Neural progenitor cell (in vitro differentiated cells): ENCODE data around the gene SH3BP5. TPM values are rescaled to one million over a fixed set of nuclear protein-coding genes. Genes with fewer than 3 reads are reported as not detected.

ENCODE experiments used
- DNase-seq: peaks from one replicate; pipeline ENCODE4 v3.0.0-alpha.2; 2016; ENCODE audit warnings: low spot score
- H2AFZ ChIP-seq: fragments of 200-600 bp; sonication (generic); replicated peaks from 2 replicates; pipeline ENCODE4 v1.6.1; 2016; ENCODE audit warnings: antibody characterized with exemption
- H3F3A ChIP-seq: fragments of 200-600 bp; sonication (generic); 2 replicates; pipeline ENCODE4 v1.6.1; 2016; ENCODE audit warnings: antibody characterized with exemption, low read depth
- H3K27ac ChIP-seq: fragments of 200-600 bp; sonication (generic); 2 replicates; pipeline ENCODE4 v1.5.1; 2016; ENCODE audit warnings: mild to moderate bottlenecking
- H3K27me3 ChIP-seq: fragments of 200-600 bp; sonication (generic); 2 replicates; pipeline ENCODE4 v1.6.1; 2016; ENCODE audit warnings: mild to moderate bottlenecking, moderate library complexity
- H3K36me3 ChIP-seq: fragments of 200-600 bp; sonication (generic); 2 replicates; pipeline ENCODE4 v1.5.1; 2016
- H3K4me1 ChIP-seq: fragments of 200-600 bp; sonication (generic); 2 replicates; pipeline ENCODE4 v1.6.1; 2016; ENCODE audit warnings: mixed run types
- H3K4me2 ChIP-seq: fragments of 200-600 bp; sonication (generic); 2 replicates; pipeline ENCODE4 v1.6.1; 2016
- H3K4me3 ChIP-seq: fragments of 200-600 bp; sonication (generic); 2 replicates; pipeline ENCODE4 v1.5.1; 2016
- H3K79me2 ChIP-seq: fragments of 200-600 bp; sonication (generic); 2 replicates; pipeline ENCODE4 v1.6.1; 2016; ENCODE audit warnings: low read depth
- H3K9ac ChIP-seq: fragments of 200-600 bp; sonication (generic); 2 replicates; pipeline ENCODE4 v1.6.1; 2016
- H3K9me3 ChIP-seq: fragments of 200-600 bp; sonication (generic); 2 replicates; pipeline ENCODE4 v1.5.1; 2016; ENCODE audit warnings: low read depth
- H4K20me1 ChIP-seq: fragments of 200-600 bp; sonication (generic); 2 replicates; pipeline ENCODE4 v1.6.1; 2016; ENCODE audit warnings: low read depth
- H3K27ac Mint-ChIP-seq: 3 replicates; pipeline ENCODE4 v1.8.0; 2021; ENCODE audit warnings: mixed read lengths
- H3K27me3 Mint-ChIP-seq: 2 replicates; pipeline ENCODE4 v1.8.0; 2022; ENCODE audit warnings: low read depth, mild to moderate bottlenecking, inconsistent platforms, moderate library complexity, mixed read lengths; ENCODE audit not compliant: insufficient read depth
- H3K36me3 Mint-ChIP-seq: 3 replicates; pipeline ENCODE4 v1.8.0; 2021; ENCODE audit warnings: mixed read lengths
- H3K4me1 Mint-ChIP-seq: 3 replicates; pipeline ENCODE4 v1.8.0; 2021; ENCODE audit warnings: mixed read lengths
- H3K4me3 Mint-ChIP-seq: 3 replicates; pipeline ENCODE4 v1.8.0; 2021; ENCODE audit warnings: mild to moderate bottlenecking, moderate library complexity, mixed read lengths
- H3K9me3 Mint-ChIP-seq: 3 replicates; pipeline ENCODE4 v1.8.0; 2020; ENCODE audit warnings: mixed read lengths
- CTCF ChIP-seq: fragments of 200-600 bp; sonication (generic); IDR thresholded peaks from 2 replicates; pipeline ENCODE4 v1.5.1; 2017; ENCODE audit warnings: antibody characterized with exemption, mild to moderate bottlenecking
- EZH2 ChIP-seq: fragments of 200-600 bp; sonication (generic); IDR thresholded peaks from 2 replicates; pipeline ENCODE4 v1.6.1; 2017; ENCODE audit warnings: antibody characterized with exemption, mild to moderate bottlenecking, moderate library complexity
- EZH2phosphoT487 ChIP-seq: fragments of 200-600 bp; sonication (generic); IDR thresholded peaks from 2 replicates; pipeline ENCODE4 v1.6.1; 2017; ENCODE audit warnings: antibody characterized with exemption
- total RNA-seq: library from RNA; depleted of rRNA; stranded (reverse); fragments of >200 nt; gene quantifications from 2 replicates; pipeline ENCODE4 v1.2.3, GENCODE V29; 2015; ENCODE audit warnings: low replicate concordance

Gene SH3BP5
- total RNA-seq, 1 donor from 2014 or later: 11.2 TPM

DNA sequence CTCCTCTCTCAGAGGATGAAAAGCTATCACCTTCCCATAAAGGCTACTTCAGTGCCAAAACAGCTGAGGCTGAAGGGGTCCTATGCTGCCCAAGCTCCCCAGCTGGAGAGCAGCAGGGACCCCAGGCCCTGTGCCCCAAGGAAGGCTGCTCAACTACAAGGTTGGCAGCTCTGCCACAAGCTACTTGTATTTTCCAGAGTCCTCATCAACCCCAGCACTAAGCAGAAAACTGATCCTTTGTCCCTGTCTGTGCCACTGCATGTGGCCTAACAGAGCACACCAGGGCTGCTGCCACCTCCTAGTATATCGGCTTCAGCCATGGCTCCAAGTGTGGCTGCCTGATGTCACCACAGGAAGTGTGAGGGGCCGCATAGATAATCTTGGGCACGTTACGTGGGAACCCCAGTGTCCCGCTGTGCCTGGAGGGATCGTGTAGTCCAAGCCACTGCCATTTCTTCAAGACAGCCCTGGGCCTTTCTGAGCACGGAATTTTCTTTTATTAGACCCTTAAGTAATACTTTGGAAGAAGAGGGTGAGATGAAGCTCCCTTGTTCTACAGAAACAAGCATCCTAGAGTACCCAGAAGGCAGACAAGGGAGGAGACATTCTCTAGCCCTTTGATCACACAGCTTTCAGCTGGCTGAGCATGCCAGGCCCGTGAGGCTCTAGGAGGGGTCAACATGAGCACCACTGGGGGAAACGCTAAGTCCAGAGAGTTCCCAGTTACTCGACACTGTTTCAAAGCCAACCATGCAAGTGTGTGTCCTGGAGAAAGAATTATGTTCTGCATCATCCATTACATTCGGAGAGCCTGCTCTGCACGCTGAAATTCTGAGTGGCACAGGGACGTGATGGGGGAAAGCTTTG is 65.6 kb downstream of the SH3BP5 start:
- no peak overlapping the region for H3K4me3 ChIP-seq
- H3K36me3 ChIP-seq: no peaks in the 10 kb centered on the region
- Mint-ChIP-seq H3K4me1 (peaks cover 2% of the 10 kb centered on the region), H3K9me3 (no peaks in the 10 kb centered on the region), H3K36me3 (no peaks in the 10 kb centered on the region), H3K4me3 (no peak overlapping the region), H3K27me3 (peaks cover 4% of the 10 kb centered on the region), H3K27ac (no peak overlapping the region)
- H3F3A ChIP-seq: no peaks in the 10 kb centered on the region
- H3K27me3 ChIP-seq: no peaks in the 10 kb centered on the region
- no peak overlapping the region for H3K9ac ChIP-seq
- no peak overlapping the region for H2AFZ ChIP-seq
- H3K9me3 ChIP-seq: no peaks in the 10 kb centered on the region
- no peaks in the 10 kb centered on the region for H3K79me2 ChIP-seq
- DNase-seq: no peak
- H3K4me2 ChIP-seq: no peak overlapping the region
- H4K20me1 ChIP-seq: no peaks in the 10 kb centered on the region
- H3K4me1 ChIP-seq: no peaks in the 10 kb centered on the region
- TF ChIP-seq EZH2 (no peak), CTCF (no peak), EZH2phosphoT487 (no peak)
- H3K27ac ChIP-seq: no peak overlapping the region

GRCh38 chr3:15265655-15266509 is 66.5 kb downstream of the SH3BP5 start:
- Histone ChIP-seq H3K4me3 (no peak overlapping the region), H3K79me2 (no peaks in the 10 kb centered on the region), H3F3A (no peaks in the 10 kb centered on the region), H3K27me3 (no peaks in the 10 kb centered on the region), H3K36me3 (no peaks in the 10 kb centered on the region), H4K20me1 (no peaks in the 10 kb centered on the region), H3K27ac (no peak overlapping the region), H3K4me2 (no peak overlapping the region), H2AFZ (no peak overlapping the region), H3K9me3 (no peaks in the 10 kb centered on the region), H3K9ac (no peak overlapping the region), H3K4me1 (no peaks in the 10 kb centered on the region)
- Mint-ChIP-seq H3K27me3 (peaks cover 4% of the 10 kb centered on the region), H3K27ac (no peak overlapping the region), H3K36me3 (peaks cover 4% of the 10 kb centered on the region), H3K4me1 (peaks cover 2% of the 10 kb centered on the region), H3K4me3 (no peak overlapping the region), H3K9me3 (no peaks in the 10 kb centered on the region)
- DNase-seq: no peak
- TF ChIP-seq CTCF (no peak), EZH2 (no peak), EZH2phosphoT487 (no peak)

DNA sequence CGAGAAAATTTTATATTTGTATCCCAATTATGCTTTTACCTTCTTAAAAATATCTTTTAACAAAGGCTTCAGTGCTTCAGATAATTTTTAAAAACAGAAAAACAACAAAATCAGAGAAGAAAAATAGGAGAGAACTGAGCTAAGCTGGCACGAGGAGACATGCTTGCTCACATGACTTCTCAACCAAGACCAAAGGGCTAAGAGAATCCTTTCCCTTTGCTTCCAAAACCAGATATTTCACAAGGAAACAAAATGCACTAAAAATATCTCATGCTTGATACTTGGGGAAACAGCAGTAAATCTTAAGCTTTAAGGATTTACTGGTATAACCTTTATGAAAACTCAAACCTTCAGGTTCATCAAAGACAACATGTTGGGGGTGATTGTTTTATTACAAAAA is 67.9 kb downstream of the SH3BP5 start:
- peaks cover 13% of the 10 kb centered on the region for H3K36me3 Mint-ChIP-seq
- no peaks in the 10 kb centered on the region for H3K27me3 ChIP-seq

More for the DNA sequence above, 67.9 kb downstream of the SH3BP5 start:
- no peak overlapping the region for H3K9ac ChIP-seq
- no peaks in the 10 kb centered on the region for H3K36me3 ChIP-seq
- H2AFZ ChIP-seq: no peak overlapping the region
- no peaks in the 10 kb centered on the region for H3K4me1 ChIP-seq
- Mint-ChIP-seq H3K9me3 (no peaks in the 10 kb centered on the region), H3K27me3 (peaks cover 4% of the 10 kb centered on the region), H3K27ac (no peak overlapping the region), H3K4me1 (peaks cover 2% of the 10 kb centered on the region), H3K4me3 (no peak overlapping the region)
- no peaks in the 10 kb centered on the region for H3K9me3 ChIP-seq
- no peaks in the 10 kb centered on the region for H3F3A ChIP-seq
- no peak overlapping the region for H3K27ac ChIP-seq
- H3K4me3 ChIP-seq: no peak overlapping the region
- no peak for TF ChIP-seq EZH2
- no peak for TF ChIP-seq EZH2phosphoT487
- no peak for TF ChIP-seq CTCF
- no peak for DNase-seq
- no peak overlapping the region for H3K4me2 ChIP-seq
- no peaks in the 10 kb centered on the region for H4K20me1 ChIP-seq
- H3K79me2 ChIP-seq: no peaks in the 10 kb centered on the region
